ENCODE data around the gene CHD2.

CHD2 gene

GRCh38 chr15:92963794-92964193, 63.7 kb downstream of the CHD2 start:
- DNase-seq, result no peak

- no peak for DNase-seq
Measured at GRCh38 chr15:92968926-92969651, 69.0 kb downstream of the CHD2 start.

GRCh38 chr15:92970656-92971055, 70.5 kb downstream of the CHD2 start:
- no peak for DNase-seq

GRCh38 chr15:92971081-92971480, 71.0 kb downstream of the CHD2 start:
- DNase-seq, result no peak

GRCh38 chr15:92971713-92972112, 71.6 kb downstream of the CHD2 start:
- DNase-seq, result no peak

- DNase-seq, result no peak
Measured at GRCh38 chr15:92974183-92974915, 74.2 kb downstream of the CHD2 start.

- no peak for DNase-seq
Measured at GRCh38 chr15:92979011-92979701, 79.0 kb downstream of the CHD2 start.

GRCh38 chr15:92981333-92981732, 81.2 kb downstream of the CHD2 start:
- no peak for DNase-seq

GRCh38 chr15:92984161-92984560, 84.0 kb downstream of the CHD2 start:
- DNase-seq, result no peak

- DNase-seq, result no peak
Measured at GRCh38 chr15:92989470-92989869, 89.3 kb downstream of the CHD2 start.

- DNase-seq, result no peak
Measured at GRCh38 chr15:92990031-92990430, 89.9 kb downstream of the CHD2 start.

- no peak for DNase-seq
Measured at GRCh38 chr15:92992720-92993119, 92.6 kb downstream of the CHD2 start.

GRCh38 chr15:92997821-92998220, 97.7 kb downstream of the CHD2 start:
- DNase-seq, result no peak

GRCh38 chr15:93001156-93001555, 101.0 kb downstream of the CHD2 start:
- DNase-seq, result no peak

- no peak for DNase-seq
Measured at GRCh38 chr15:93001881-93002280, 101.8 kb downstream of the CHD2 start.

GRCh38 chr15:93005133-93005532, 105.0 kb downstream of the CHD2 start:
- DNase-seq, result no peak

- no peak for DNase-seq
Measured at GRCh38 chr15:93007994-93008393, 107.9 kb downstream of the CHD2 start.

- no peak for DNase-seq
Measured at GRCh38 chr15:93012786-93013185, 112.7 kb downstream of the CHD2 start.

- no peak for DNase-seq
Measured at GRCh38 chr15:93017526-93017925, 117.4 kb downstream of the CHD2 start.

- no peak for DNase-seq
Measured at GRCh38 chr15:93018574-93018973, 118.5 kb downstream of the CHD2 start.

GRCh38 chr15:93019090-93019489, 119.0 kb downstream of the CHD2 start:
- no peak for DNase-seq

GRCh38 chr15:93019971-93020370, 119.8 kb downstream of the CHD2 start:
- no peak for DNase-seq

- DNase-seq, result no peak
Measured at GRCh38 chr15:93020976-93021772, 121.0 kb downstream of the CHD2 start.

Measured in eye (tissue), 1 donor.